ENCODE data around the gene WNT11. TPM values are rescaled to one million over a fixed set of nuclear protein-coding genes. Genes with fewer than 3 reads are reported as not detected.

The WNT11 gene
- total RNA-seq, 1 donor from 2014 or later: 3.6 TPM

GRCh38 chr11:76218449-76219178 is 12.3 kb upstream of the WNT11 start:
- Mint-ChIP-seq H3K27me3 (ENCODE audit: unreplicated experiment) (peaks cover 6% of the 10 kb centered on the region), H3K4me3 (ENCODE audit: unreplicated experiment) (no peak overlapping the region), H3K36me3 (ENCODE audit: low read depth, unreplicated experiment) (no peaks in the 10 kb centered on the region), H3K27ac (ENCODE audit: unreplicated experiment) (no peak overlapping the region), H3K9me3 (ENCODE audit: unreplicated experiment) (no peaks in the 10 kb centered on the region), H3K4me1 (ENCODE audit: unreplicated experiment) (no peaks in the 10 kb centered on the region)
- TF ChIP-seq CTCF (IDR thresholded peaks at IDR 0.05; ENCODE audit: unreplicated experiment): no peak
- no peak for DNase-seq (ENCODE audit: low spot score)

GRCh38 chr11:76217653-76218160 is 11.4 kb upstream of the WNT11 start:
- no peaks in the 10 kb centered on the region for H3K4me1 Mint-ChIP-seq (ENCODE audit: unreplicated experiment)
- no peaks in the 10 kb centered on the region for H3K9me3 Mint-ChIP-seq (ENCODE audit: unreplicated experiment)
- no peak for TF ChIP-seq CTCF (IDR thresholded peaks at IDR 0.05; ENCODE audit: unreplicated experiment)
- no peaks in the 10 kb centered on the region for H3K36me3 Mint-ChIP-seq (ENCODE audit: low read depth, unreplicated experiment)
- DNase-seq (ENCODE audit: low spot score): no peak
- H3K4me3 Mint-ChIP-seq (ENCODE audit: unreplicated experiment): no peak overlapping the region
- no peak overlapping the region for H3K27ac Mint-ChIP-seq (ENCODE audit: unreplicated experiment)
- H3K27me3 Mint-ChIP-seq (ENCODE audit: unreplicated experiment): peaks cover 8% of the 10 kb centered on the region

- Mint-ChIP-seq H3K27me3 (ENCODE audit: unreplicated experiment) (peaks cover 16% of the 10 kb centered on the region), H3K36me3 (ENCODE audit: low read depth, unreplicated experiment) (no peaks in the 10 kb centered on the region), H3K4me3 (ENCODE audit: unreplicated experiment) (no peak overlapping the region), H3K4me1 (ENCODE audit: unreplicated experiment) (no peaks in the 10 kb centered on the region), H3K9me3 (ENCODE audit: unreplicated experiment) (no peaks in the 10 kb centered on the region), H3K27ac (ENCODE audit: unreplicated experiment) (no peak overlapping the region)
- TF ChIP-seq CTCF (IDR thresholded peaks at IDR 0.05; ENCODE audit: unreplicated experiment): no peak
- DNase-seq (ENCODE audit: low spot score): no peak
Measured at GRCh38 chr11:76216536-76217325, 10.4 kb upstream of the WNT11 start.

DNA sequence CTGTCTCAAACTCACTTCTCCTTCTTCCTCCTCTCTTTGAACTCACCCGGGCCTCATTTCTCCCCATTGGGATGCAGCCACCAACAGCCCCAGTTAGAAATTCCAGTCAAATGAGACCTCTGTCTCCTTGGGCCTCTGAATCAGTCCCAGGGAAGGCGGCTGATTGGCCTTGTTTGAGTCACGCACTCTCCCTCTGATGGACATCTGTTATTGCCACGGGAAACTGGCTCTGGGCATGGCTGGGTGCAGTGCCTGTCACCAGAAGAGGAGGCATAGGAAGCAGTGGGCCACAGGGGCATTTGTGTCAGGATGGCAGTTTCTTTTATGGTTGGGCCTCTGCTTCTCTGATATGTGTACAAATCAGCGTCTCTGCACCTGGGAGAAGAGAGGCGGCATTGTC is 9.6 kb upstream of the WNT11 start:
- H3K36me3 Mint-ChIP-seq (ENCODE audit: low read depth, unreplicated experiment): no peaks in the 10 kb centered on the region
- no peak overlapping the region for H3K4me3 Mint-ChIP-seq (ENCODE audit: unreplicated experiment)
- H3K27me3 Mint-ChIP-seq (ENCODE audit: unreplicated experiment): peaks cover 22% of the 10 kb centered on the region
- H3K9me3 Mint-ChIP-seq (ENCODE audit: unreplicated experiment): no peaks in the 10 kb centered on the region
- no peak for TF ChIP-seq CTCF (IDR thresholded peaks at IDR 0.05; ENCODE audit: unreplicated experiment)
- no peak for DNase-seq (ENCODE audit: low spot score)
- no peaks in the 10 kb centered on the region for H3K4me1 Mint-ChIP-seq (ENCODE audit: unreplicated experiment)
- no peak overlapping the region for H3K27ac Mint-ChIP-seq (ENCODE audit: unreplicated experiment)
